Urothelium cell line (cell line): Measurements from ENCODE around the gene TEX51.

Source experiments
- DNase-seq: peaks from one replicate; pipeline ENCODE4 v3.0.0; 2011; ENCODE audit warnings: low spot score, mixed read lengths
- FAIRE-seq: peaks from 2 replicates; lab custom pipeline; 2011; peaks lifted over from hg19 to GRCh38; lab: Jason Lieb, UNC

The TEX51 gene

DNA sequence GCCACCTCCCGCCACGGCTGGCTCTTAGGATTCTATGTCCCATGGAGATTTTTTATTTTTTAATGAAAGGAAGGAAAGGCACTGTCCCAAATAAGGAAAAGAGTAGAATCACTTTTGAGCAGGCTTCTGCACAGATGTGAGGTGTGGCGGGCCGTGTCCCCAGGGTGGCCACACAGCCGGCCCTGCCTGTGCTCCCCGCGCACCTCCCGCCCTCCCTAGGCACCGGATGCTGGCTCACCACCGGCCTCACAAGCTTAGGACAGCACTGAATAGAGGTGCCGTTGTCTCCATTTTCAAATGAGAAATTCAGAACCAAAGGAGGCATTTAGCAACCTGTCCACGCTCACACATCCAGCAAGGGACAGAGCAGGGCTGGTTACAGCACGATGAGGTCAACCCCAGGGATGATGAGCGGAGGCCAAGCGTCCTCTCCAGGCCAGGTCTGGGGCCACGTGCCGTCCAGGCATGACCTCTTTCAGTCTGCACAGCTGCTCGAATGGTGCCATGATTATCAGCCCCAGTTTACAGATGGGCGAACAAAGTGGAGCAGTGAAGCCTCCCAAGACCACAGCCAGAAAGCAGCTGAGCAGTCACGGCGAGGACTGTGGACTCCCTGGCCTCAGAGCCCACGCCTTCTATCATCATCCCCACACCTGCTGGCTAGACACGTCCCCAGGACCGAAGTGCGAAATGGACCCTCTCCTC is 20.7 kb upstream of the TEX51 start:
- DNase-seq (no peak), FAIRE-seq (peak; percentile 89)

GRCh38 chr2:126878601-126879000 is 20.1 kb upstream of the TEX51 start:
- DNase-seq (no peak), FAIRE-seq (no peak)

- FAIRE-seq = peak; percentile 100
- DNase-seq = no peak
Measured at GRCh38 chr2:126879348-126880298, 19.1 kb upstream of the TEX51 start.

DNA sequence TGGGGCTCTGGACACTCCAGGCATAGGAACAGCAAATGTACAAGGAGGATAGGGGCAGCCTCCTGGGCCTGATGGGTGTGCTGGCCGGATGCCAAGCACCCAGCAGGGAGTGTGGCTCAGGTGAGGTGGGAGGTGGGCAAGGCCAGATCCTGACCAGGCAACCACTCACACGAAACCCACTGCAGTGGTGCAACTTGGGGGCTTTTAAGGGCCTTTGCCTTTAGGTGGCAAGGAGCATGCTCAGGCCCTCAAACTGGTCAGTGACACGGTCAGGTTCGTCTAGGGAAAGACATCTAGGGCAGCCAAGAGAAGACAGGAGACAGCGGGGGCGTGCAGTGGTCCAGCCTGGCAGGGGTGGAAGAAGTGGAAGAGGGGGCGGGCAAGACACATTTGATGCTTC is 18.4 kb upstream of the TEX51 start:
- no peak for DNase-seq
- FAIRE-seq = no peak

DNA sequence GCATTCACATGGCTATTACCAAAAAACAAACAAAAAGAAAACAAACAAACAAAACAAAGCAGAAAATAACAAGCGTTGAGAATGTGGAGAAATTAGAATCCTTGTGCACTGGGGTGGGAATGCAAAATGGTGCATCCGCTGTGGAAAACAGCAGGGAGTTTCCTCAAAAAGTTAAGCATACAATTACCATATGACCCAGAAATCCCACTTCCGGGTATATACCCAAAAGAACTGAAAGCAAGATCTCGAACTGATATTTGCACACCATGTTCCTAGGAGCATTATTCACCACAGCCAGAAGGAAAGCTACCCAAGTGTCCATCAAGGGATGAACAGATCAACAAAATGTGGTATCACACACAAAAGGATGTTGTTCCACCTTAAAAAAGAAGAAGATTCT is 17.9 kb upstream of the TEX51 start:
- FAIRE-seq = no peak
- no peak for DNase-seq

DNA sequence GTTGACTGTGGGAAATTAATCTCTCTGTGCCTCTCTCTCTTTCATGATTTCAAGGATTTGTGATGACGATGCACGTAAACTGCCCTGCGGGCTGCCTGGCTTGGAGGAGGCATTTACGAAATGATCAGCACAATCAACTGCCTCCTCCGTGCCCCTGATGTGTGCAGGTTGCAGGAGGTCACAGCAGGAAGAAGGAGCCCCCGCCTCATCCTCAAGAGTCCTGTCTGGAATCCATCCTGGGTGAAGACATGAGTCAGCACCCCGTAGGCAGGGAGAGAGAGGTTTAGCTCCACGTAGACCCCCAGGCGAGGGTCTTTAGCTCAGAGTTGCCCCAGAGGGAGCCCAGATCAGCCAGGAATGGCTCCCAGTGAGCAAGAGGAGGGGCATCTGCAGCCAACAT is 17.1 kb upstream of the TEX51 start:
- FAIRE-seq = no peak

GRCh38 chr2:126882181-126882580 is 16.5 kb upstream of the TEX51 start:
- FAIRE-seq (no peak), DNase-seq (no peak)

More for the DNA sequence above, 17.1 kb upstream of the TEX51 start:
- no peak for DNase-seq

DNA sequence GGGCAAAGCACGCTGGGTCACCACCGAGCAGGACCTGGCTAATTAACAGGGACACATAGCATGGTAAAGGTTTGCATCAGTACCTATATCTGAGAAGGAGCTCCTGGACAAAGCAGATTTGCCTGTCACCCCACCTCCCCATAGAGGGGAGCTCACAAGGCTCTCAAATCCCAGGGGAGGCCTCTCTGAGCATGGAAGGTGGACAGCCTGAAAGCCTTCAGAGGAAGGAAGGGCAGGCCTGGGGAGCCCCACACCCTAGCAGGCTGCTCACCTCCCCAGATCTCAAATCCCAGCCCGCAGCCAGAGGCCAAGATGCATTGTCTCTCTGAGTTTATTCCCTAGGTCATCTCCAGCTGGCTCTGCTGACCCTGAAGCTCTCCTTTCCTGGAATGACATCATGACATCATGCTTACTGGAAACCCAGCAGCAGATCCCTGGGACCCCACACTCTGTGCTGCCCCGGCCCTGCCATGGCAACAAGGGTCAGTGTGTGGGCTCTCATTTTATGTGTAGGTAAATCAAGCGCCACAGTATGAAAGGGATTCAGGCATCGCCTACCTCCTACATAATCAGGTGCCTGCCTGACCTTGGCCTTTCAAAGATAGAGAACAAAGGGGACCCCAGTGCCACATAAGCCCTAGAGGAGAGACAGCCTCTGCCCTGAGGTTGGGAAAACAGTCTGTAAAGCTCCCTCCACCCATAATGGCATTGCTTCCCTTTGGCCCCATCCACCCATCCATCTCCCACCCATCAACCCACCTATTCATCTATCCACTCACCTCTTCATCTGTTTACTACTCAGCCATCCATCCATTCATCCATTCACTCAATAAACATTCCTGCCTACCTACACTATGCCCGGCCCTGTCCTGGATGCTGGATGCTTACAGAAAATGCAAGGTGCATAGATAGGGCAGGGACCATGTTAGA is 15.7 kb upstream of the TEX51 start:
- FAIRE-seq (peak; percentile 78), DNase-seq (no peak)

- FAIRE-seq = no peak
- no peak for DNase-seq
Measured at GRCh38 chr2:126883666-126884040, 15.0 kb upstream of the TEX51 start.

DNA sequence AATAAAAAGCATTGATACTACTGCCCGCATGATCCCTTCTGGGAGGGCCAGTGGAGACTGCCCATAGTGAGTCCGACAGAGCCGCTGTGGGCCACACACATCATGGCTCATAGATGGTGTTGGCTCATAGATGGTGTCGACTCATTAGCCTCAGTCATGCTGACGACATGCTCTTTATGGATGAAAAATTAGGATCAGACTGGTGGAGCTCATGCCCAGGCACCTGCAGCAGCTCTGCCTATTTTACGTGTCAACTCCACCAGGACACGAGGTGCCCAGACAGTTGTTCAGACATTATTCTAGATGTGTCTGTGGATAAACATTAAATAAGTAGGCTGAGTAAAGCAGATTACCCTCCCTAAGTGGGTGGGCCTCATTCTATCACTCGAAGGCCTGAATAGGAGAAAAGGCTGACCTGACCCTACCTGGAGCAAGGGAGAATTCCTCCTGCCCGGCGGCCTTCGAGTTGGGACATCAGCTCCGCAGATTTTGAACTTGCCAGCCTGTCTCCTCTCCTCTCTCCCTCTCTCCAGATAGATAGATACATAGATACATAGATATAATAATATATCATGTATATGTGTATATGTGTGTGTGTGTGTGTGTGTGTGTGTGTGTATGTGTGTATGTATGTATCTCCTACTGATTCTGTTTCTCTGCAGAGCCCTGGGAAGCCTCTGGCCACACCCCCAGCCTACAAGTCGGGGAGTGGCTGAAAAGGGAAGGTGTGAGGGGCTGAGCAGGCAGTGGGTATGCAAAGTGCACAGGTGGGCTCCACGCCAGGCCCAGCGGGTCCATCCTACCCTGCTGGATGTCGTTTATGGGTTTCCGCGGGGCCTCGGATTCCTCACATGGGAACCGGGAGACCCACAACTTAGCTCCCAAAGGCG is 13.6 kb upstream of the TEX51 start:
- FAIRE-seq = no peak
- no peak for DNase-seq

GRCh38 chr2:126885751-126886210 is 12.9 kb upstream of the TEX51 start:
- DNase-seq (no peak), FAIRE-seq (no peak)

DNA sequence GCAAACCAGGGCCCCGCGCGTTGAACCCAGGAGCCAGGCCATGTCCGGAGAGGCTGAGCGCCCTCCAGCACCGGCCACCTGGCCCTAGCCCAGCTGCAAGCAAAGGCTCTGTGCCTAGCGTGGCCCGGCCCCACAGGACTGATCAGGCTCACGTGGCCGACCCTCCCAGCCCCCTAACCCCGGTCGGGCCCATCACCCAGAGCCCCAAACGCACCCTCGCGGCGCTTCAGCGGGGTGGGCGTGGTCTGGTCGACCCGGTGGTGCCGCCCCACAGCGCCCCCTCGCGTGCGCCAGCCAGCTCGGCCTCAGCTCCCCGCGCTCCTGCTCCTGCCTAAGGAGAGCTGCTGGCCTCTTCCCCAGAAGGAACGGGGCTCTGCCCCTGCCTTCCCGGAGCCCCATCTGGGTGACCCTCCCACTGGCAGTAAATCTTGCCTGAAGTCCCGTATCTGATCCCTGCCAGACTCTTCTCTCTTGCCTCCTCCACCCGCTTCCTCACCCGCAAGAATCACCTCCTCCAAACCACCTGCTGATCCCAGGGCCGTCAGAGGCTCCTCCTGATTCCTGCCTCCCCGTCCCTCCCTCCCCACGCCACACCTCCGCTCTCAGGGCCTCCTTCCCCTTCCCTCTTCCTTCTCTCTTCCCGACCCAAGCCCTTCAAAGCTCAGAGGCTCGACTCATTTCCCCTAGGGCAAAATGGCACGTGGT is 12.3 kb upstream of the TEX51 start:
- peak; percentile 72 for FAIRE-seq

DNA sequence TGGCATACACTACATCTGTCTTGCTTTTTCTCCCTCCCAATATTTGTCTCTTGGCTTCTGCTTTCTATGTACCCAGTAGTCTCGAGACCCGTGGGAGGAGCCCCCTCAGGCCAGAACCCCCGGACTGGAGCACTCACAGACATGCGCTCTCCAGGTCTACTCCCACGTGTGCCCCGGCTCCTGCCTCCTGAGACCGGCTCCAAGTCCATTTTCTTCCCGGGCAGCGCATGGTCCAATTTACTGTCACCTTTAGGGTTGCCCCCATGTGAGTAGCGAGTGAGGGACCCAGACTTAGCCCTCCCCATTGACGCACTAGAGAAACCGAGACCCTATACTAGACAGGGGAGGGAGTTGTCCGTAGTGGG is 11.8 kb upstream of the TEX51 start:
- DNase-seq = no peak
- FAIRE-seq = peak; percentile 56

More for the DNA sequence above, 12.3 kb upstream of the TEX51 start:
- DNase-seq = peak; percentile 91

DNA sequence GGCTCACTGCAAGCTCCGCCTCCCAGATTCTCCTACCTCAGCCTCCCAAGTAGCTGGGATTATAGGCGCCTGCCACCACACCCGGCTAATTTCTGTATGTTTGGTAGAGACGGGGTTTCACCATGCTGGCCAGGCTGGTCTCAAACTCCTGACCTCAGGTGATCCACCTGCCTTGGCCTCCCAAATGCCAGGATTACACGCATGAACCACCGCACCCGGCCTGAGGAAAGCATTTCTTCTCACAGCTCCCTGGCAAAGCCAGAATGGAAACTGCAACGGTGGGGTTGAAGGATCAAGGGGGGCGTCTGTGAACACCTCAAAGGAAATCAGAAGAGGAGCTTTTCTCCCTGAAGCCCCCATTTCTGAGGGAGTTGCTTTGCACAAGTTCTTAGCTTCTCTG is 11.2 kb upstream of the TEX51 start:
- DNase-seq (no peak), FAIRE-seq (no peak)

- FAIRE-seq (no peak), DNase-seq (no peak)
Measured at GRCh38 chr2:126888046-126888445, 10.6 kb upstream of the TEX51 start.

DNA sequence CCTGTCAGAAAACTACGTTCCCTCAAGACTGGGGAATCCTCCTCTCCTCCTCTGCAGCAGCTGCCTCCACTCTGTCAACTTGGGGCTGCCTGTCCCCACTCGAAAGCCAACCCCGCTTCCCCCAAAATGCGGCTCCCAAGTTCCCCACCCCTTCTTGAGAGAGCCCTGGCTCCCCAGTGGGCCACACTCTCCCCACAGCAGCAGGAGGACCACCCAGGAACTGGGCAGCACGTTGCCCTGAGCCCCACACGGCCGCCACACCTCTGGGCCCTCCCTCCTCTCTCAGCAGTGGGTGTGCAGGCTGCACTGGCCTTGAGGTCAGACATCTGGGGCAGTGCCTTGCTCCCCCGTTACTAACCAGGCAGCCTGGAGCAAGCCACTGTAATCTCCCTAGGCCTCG is 9.6 kb upstream of the TEX51 start:
- FAIRE-seq (no peak), DNase-seq (no peak)

DNA sequence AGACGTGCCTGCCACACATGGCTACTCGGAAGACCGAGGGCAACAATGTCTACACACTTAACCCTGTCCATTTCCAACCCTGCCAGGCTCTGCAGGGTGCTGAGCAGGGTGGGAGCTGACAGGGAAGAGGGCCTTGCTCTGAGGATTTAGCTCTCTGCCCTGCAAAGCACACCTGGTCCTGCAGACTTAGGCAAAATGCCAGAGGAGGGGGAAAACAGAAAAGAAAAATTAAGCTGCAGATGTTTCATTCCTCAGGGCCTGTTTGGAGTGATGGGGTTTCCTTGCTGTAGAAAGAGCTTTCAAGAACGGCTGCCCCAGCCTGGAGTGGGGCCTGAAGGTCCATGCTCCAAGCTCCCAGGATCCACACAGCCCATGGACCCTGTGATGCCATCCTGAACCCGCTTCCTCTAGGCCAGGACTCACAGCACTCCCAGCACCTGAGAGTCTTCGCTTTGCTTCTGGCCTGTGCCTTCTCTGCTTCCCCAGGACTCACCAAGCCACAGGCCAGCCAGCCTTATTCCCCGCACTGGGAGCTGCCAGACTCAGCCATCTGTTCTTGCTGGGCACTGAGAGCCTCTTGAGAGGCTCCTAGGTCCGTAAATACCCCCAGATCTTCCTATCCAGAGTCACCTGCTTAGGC is 9.1 kb upstream of the TEX51 start:
- DNase-seq (no peak), FAIRE-seq (no peak)

GRCh38 chr2:126890136-126890510 is 8.6 kb upstream of the TEX51 start:
- no peak for DNase-seq
- FAIRE-seq = no peak
